MM.1S (cell line): ENCODE results near the gene ZCCHC2.

ENCODE experiments used
- DNase-seq: peaks from one replicate; pipeline ENCODE4 v3.0.0-alpha.2; 2015
- H2AFZ ChIP-seq: fragments of 300-600 bp; sonication (generic); 2 replicates; pipeline ENCODE4 v1.6.0; 2016; ENCODE audit warnings: antibody characterized with exemption, low read length
- H3F3A ChIP-seq: fragments of 300-600 bp; sonication (generic); 2 replicates; pipeline ENCODE4 v1.6.1; 2016; ENCODE audit warnings: mild to moderate bottlenecking, antibody characterized with exemption, low read length, moderate library complexity, mixed read lengths; ENCODE audit not compliant: insufficient read depth
- H3K27ac ChIP-seq: fragments of 300-600 bp; sonication (generic); 2 replicates; pipeline ENCODE4 v1.5.1; 2016; ENCODE audit warnings: mild to moderate bottlenecking, low read length
- H3K27me3 ChIP-seq: fragments of 300-600 bp; sonication (generic); replicated peaks from 2 replicates; pipeline ENCODE4 v1.6.0; 2016; ENCODE audit warnings: low read length; ENCODE audit not compliant: insufficient read depth
- H3K36me3 ChIP-seq: fragments of 300-600 bp; sonication (generic); replicated peaks from 2 replicates; pipeline ENCODE4 v1.6.1; 2016; ENCODE audit warnings: mild to moderate bottlenecking, low read length, mixed read lengths; ENCODE audit not compliant: insufficient read depth
- H3K4me1 ChIP-seq: fragments of 300-600 bp; sonication (generic); 2 replicates; pipeline ENCODE4 v1.6.1; 2016; ENCODE audit warnings: low read length, mixed read lengths
- H3K4me2 ChIP-seq: fragments of 300-600 bp; sonication (generic); 2 replicates; pipeline ENCODE4 v1.6.0; 2016; ENCODE audit warnings: low read depth, low read length
- H3K4me3 ChIP-seq: fragments of 300-600 bp; sonication (generic); 2 replicates; pipeline ENCODE4 v1.5.1; 2016; ENCODE audit warnings: low read length, mixed read lengths
- H3K79me2 ChIP-seq: fragments of 300-600 bp; sonication (generic); 2 replicates; pipeline ENCODE4 v1.6.1; 2016; ENCODE audit warnings: mixed run types, low read length, mixed read lengths
- H3K9ac ChIP-seq: fragments of 300-600 bp; sonication (generic); 2 replicates; pipeline ENCODE4 v1.6.1; 2016; ENCODE audit warnings: low read length, mixed read lengths
- H3K9me2 ChIP-seq: fragments of 300-600 bp; sonication (generic); replicated peaks from 2 replicates; pipeline ENCODE4 v1.6.1; 2016; ENCODE audit warnings: mild to moderate bottlenecking, low read length, mixed read lengths; ENCODE audit not compliant: insufficient read depth
- H3K9me3 ChIP-seq: fragments of 300-600 bp; sonication (generic); replicated peaks from 2 replicates; pipeline ENCODE4 v1.6.1; 2016; ENCODE audit warnings: mild to moderate bottlenecking, low read length, mixed read lengths; ENCODE audit not compliant: insufficient read depth
- H4K20me1 ChIP-seq: fragments of 300-600 bp; sonication (generic); 2 replicates; pipeline ENCODE4 v1.6.1; 2016; ENCODE audit warnings: mild to moderate bottlenecking, low read length, moderate library complexity, mixed read lengths; ENCODE audit not compliant: insufficient read depth
- CTCF ChIP-seq: fragments of 300-600 bp; sonication (generic); IDR thresholded peaks from 2 replicates; pipeline ENCODE4 v1.5.1; 2016; ENCODE audit warnings: antibody characterized with exemption, low read length, mixed read lengths
- EZH2 ChIP-seq: fragments of 300-600 bp; sonication (generic); optimal IDR thresholded peaks from 2 replicates; pipeline ENCODE3; 2017; ENCODE audit warnings: low read depth, mild to moderate bottlenecking, antibody characterized with exemption, low read length, mixed read lengths
- EZH2phosphoT487 ChIP-seq: fragments of 300-600 bp; sonication (generic); IDR thresholded peaks from 2 replicates; pipeline ENCODE4 v1.6.1; 2018; ENCODE audit warnings: antibody characterized with exemption, low read length

The ZCCHC2 gene

GRCh38 chr18:62484941-62485340 is 37.9 kb upstream of the ZCCHC2 start:
- Histone ChIP-seq H3K9me3 (no peaks in the 10 kb centered on the region), H3K36me3 (no peaks in the 10 kb centered on the region), H3K9me2 (no peaks in the 10 kb centered on the region), H3K79me2 (no peaks in the 10 kb centered on the region), H3K4me3 (no peak overlapping the region), H4K20me1 (no peaks in the 10 kb centered on the region), H3K27me3 (no peaks in the 10 kb centered on the region), H3F3A (no peaks in the 10 kb centered on the region), H2AFZ (no peak overlapping the region), H3K4me1 (no peaks in the 10 kb centered on the region), H3K9ac (no peak overlapping the region), H3K27ac (no peak overlapping the region), H3K4me2 (no peak overlapping the region)
- no peak for DNase-seq
- no peak for TF ChIP-seq EZH2phosphoT487
- TF ChIP-seq EZH2 = no peak
- TF ChIP-seq CTCF = no peak

- Histone ChIP-seq H3F3A (no peaks in the 10 kb centered on the region), H3K27me3 (no peaks in the 10 kb centered on the region), H2AFZ (no peak overlapping the region), H3K9ac (no peak overlapping the region), H3K4me1 (no peaks in the 10 kb centered on the region), H3K79me2 (no peaks in the 10 kb centered on the region), H4K20me1 (no peaks in the 10 kb centered on the region), H3K4me2 (no peak overlapping the region), H3K27ac (no peak overlapping the region), H3K36me3 (no peaks in the 10 kb centered on the region), H3K9me3 (no peaks in the 10 kb centered on the region), H3K9me2 (no peaks in the 10 kb centered on the region), H3K4me3 (no peak overlapping the region)
- TF ChIP-seq CTCF (no peak), EZH2 (no peak), EZH2phosphoT487 (no peak)
- no peak for DNase-seq
Observed at GRCh38 chr18:62485684-62486083, 37.1 kb upstream of the ZCCHC2 start.

- no peak for TF ChIP-seq EZH2
- no peak for TF ChIP-seq CTCF
- TF ChIP-seq EZH2phosphoT487 = no peak
- no peaks in the 10 kb centered on the region for H3K9me3 ChIP-seq
- H3K36me3 ChIP-seq = no peaks in the 10 kb centered on the region
- no peak overlapping the region for H3K4me3 ChIP-seq
- no peaks in the 10 kb centered on the region for H3K9me2 ChIP-seq
- H3K79me2 ChIP-seq = no peaks in the 10 kb centered on the region
- H3K27me3 ChIP-seq = no peaks in the 10 kb centered on the region
- H3F3A ChIP-seq = no peaks in the 10 kb centered on the region
- no peaks in the 10 kb centered on the region for H4K20me1 ChIP-seq
- no peak overlapping the region for H2AFZ ChIP-seq
- H3K9ac ChIP-seq = no peak overlapping the region
- H3K4me1 ChIP-seq = no peaks in the 10 kb centered on the region
- no peak for DNase-seq
- no peak overlapping the region for H3K4me2 ChIP-seq
- H3K27ac ChIP-seq = no peak overlapping the region
Observed at GRCh38 chr18:62486290-62486964, 36.4 kb upstream of the ZCCHC2 start.
